DMS53 (cell line): ENCODE data around the gene JPH3.
A peak's percentile ranks its signal among the peaks of the same experiment; 100 is the strongest.
"Not testable (repeated sequence)": the region's sequence is repeated elsewhere in the genome, so short reads cannot be mapped to it uniquely, and the experiment has no call there.

Experiments used
- DNase-seq: peaks from one replicate; lab custom pipeline; 2025; lab: John Stamatoyannopoulos, UW

Gene JPH3

GRCh38 chr16:87575027-87575804 is 27.1 kb upstream of the JPH3 start:
- no peak for DNase-seq

GRCh38 chr16:87576171-87576570 is 26.1 kb upstream of the JPH3 start:
- no peak for DNase-seq

GRCh38 chr16:87578142-87578930 is 24.0 kb upstream of the JPH3 start:
- not testable (repeated sequence) for DNase-seq

- no peak for DNase-seq
These were observed 22.6 kb upstream of the JPH3 start for GRCh38 chr16:87579691-87580090.

GRCh38 chr16:87580855-87581261 is 21.4 kb upstream of the JPH3 start:
- no peak for DNase-seq

GRCh38 chr16:87581857-87582215 is 20.5 kb upstream of the JPH3 start:
- DNase-seq, result peak; percentile 18

- DNase-seq, result peak; percentile 17
These were observed 19.9 kb upstream of the JPH3 start for GRCh38 chr16:87582216-87582965.

- DNase-seq, result no peak
These were observed 19.4 kb upstream of the JPH3 start for GRCh38 chr16:87582966-87583325.

- DNase-seq, result no peak
These were observed 18.7 kb upstream of the JPH3 start for GRCh38 chr16:87583453-87584131.

- DNase-seq, result no peak
These were observed 18.0 kb upstream of the JPH3 start for GRCh38 chr16:87584271-87584670.

GRCh38 chr16:87584975-87585374 is 17.3 kb upstream of the JPH3 start:
- no peak for DNase-seq

GRCh38 chr16:87585442-87586200 is 16.7 kb upstream of the JPH3 start:
- no peak for DNase-seq

- DNase-seq, result no peak
These were observed 16.0 kb upstream of the JPH3 start for GRCh38 chr16:87586201-87586782.

GRCh38 chr16:87587636-87588035 is 14.7 kb upstream of the JPH3 start:
- DNase-seq, result no peak

GRCh38 chr16:87592018-87592712 is 10.1 kb upstream of the JPH3 start:
- no peak for DNase-seq

GRCh38 chr16:87593710-87594258 is 8.5 kb upstream of the JPH3 start:
- DNase-seq, result no peak

- DNase-seq, result no peak
These were observed 6.6 kb upstream of the JPH3 start for GRCh38 chr16:87595712-87596111.

GRCh38 chr16:87597324-87597830 is 4.9 kb upstream of the JPH3 start:
- DNase-seq, result no peak

GRCh38 chr16:87598431-87598830 is 3.9 kb upstream of the JPH3 start:
- no peak for DNase-seq

GRCh38 chr16:87600246-87600645 is 2.1 kb upstream of the JPH3 start:
- DNase-seq, result no peak
